DMS153 treated with DMSO at 0.1 percent for 48 hours (cell line): Measurements from ENCODE around the gene OCSTAMP.

Source experiments
- DNase-seq: peaks from one replicate; lab custom pipeline; 2025; ENCODE audit not compliant: unreplicated experiment; lab: John Stamatoyannopoulos, UW

OCSTAMP gene, protein sequence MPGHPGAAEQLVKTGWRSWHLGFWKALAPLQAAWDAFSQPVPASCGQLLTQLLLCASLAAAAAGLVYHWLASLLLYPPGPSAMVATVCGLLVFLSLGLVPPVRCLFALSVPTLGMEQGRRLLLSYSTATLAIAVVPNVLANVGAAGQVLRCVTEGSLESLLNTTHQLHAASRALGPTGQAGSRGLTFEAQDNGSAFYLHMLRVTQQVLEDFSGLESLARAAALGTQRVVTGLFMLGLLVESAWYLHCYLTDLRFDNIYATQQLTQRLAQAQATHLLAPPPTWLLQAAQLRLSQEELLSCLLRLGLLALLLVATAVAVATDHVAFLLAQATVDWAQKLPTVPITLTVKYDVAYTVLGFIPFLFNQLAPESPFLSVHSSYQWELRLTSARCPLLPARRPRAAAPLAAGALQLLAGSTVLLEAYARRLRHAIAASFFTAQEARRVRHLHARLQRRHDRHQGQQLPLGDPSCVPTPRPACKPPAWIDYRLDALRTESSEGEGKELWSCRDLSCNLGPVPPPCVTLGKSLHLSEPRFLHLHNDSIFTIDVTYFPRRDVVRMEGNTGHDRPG

DNA sequence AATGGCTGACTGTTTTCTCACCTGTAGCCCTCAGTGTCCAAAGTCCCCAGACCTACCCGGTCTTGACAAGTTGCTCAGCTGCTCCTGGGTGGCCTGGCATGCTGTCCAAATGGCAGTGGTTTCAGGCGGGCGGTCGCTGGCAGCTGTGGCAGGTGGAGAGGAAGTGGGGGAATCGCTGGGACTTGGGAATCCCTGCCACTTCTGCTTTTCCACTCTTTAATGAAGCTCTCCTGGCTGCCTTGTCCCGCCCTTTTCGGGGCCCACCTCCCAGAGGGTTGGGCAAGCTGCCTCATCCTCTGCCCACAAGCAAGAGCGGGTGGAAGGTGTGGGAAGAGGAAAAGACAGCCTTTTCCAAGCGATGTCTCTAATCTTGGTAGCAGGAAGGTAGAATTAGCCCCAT, at the start of gene OCSTAMP:
TSS of gene OCSTAMP (minus strand) at position 194 of the 400 bp plus-strand sequence. CDS start at position 100, 94 bp downstream.
- no peak for DNase-seq

DNA sequence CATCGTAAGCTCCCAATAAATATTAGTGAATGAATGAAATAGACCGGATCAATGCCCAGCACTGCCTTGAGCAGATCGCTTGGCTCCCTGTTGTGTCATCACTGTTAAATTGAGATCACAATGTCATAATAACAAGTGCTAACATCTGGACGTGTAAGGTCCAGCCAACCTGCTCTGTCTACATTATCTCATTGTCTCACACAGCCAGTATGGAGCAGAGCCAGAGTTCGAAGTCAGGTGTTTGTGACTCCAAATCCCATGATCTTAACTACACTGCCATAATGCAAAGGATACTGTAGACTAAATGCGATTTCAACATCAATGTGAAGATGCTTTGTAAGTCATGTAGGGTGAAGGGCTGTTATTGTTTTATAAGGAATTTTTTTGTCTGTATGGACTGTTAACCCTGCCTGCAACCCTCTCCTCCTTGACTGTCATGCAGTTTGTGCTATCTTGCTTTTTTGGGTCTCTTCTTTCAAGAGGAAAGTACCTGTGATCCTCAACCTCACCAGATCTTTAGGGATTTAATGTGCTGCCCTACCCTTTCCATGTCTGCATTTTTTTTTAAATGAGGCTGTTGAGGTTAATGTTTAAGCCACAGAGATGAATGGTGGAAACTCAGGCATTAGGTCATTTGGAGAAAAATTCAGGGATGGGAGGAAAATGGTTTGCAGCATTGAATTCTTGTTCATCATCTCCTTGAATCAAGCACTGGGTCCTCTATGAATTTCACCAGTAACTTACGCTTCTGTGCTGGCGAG, 49.0 kb upstream of the OCSTAMP start:
- no peak for DNase-seq

DNA sequence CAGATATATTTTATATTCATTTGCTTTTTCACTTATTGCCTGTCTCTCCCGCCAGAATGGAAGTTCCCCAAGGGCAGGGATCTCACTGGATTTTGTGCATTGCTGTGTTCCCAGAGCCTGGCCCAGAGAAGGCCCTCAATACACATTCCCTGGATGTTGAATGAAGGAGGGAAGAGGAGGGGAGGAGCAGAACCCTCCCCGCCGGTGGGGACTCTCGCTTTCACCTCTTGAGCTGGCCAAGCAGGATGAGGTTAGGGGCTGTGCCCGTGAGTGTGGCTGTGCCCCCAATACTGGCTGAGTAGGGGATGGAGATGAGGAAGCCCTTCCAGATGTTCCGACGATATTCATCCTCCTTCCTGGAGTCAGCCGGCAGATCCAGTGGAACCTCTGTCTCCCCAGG, 45.5 kb upstream of the OCSTAMP start:
- DNase-seq = no peak

DNA sequence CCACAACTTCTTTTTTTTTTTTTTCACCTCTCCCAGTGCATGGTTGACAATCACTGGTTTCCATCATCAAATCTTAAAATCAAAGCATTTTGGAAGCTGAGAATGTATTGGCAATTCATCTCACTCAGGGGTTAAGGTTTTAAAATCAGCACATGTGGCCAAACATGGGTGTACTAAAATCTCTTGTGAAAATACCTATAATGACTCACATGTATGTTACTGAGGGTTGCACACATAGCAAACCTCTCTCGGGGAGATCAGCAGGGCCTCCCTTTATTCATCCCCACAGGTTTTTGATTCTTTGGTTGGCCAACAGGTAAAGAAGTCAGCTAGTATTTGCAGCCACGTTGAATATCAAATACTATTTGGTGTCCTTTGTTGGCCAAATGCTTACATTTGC, 44.3 kb upstream of the OCSTAMP start:
- no peak for DNase-seq

DNA sequence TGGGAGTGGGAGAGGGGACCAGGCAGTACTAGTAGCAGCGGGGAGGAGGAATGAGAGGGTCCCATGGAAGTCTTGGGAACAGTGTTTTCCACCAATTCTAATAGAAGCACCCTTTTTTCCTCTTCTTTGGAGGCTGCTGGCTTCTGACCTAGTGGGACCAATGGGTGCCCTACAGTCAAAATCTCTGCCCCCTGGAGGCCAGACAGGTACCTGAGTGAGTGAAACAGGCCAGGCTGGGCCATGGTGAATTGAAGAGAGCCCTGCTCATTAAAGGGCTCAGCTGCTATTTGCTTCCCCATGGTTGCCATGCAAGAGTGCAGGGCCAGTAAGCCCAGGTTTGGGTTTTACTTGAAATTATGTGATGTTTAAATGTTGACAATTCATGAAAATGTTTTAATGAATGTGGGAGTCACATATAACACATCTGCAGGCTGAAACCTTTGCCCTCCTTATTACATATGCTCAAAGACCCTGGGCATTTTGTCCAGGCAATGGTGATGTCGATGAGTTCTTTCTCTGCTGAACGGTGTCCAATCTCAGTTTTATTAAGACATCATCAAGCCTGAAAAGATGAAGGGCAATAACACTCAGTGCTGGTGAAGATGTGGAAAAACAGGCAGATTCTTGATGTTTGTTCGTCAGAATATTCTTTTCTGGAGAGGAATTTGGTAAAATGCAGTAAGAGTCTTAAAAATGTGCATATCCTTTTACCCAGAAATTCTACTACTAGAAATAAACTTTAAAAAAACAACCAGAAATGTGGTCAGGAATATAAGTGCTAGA, 42.3 kb upstream of the OCSTAMP start:
- no peak for DNase-seq

DNA sequence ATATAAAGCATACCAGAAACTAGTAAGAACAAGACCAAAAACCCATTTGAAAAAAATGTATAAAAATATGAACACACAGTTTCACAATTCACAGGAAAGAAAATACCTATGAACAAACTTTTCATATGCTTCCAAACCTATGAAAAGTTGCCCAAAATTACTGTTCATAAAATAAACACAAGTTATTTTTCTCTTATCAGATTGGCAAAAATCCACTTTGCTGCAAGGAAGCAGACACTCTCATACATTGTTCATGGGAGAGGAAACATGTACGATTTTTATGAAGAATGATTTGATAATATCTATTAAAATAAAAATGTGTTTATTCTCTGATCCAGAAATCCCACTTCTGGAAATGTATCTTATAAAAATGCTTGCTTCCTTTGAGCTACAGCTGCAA, 40.0 kb upstream of the OCSTAMP start:
- DNase-seq = no peak

DNA sequence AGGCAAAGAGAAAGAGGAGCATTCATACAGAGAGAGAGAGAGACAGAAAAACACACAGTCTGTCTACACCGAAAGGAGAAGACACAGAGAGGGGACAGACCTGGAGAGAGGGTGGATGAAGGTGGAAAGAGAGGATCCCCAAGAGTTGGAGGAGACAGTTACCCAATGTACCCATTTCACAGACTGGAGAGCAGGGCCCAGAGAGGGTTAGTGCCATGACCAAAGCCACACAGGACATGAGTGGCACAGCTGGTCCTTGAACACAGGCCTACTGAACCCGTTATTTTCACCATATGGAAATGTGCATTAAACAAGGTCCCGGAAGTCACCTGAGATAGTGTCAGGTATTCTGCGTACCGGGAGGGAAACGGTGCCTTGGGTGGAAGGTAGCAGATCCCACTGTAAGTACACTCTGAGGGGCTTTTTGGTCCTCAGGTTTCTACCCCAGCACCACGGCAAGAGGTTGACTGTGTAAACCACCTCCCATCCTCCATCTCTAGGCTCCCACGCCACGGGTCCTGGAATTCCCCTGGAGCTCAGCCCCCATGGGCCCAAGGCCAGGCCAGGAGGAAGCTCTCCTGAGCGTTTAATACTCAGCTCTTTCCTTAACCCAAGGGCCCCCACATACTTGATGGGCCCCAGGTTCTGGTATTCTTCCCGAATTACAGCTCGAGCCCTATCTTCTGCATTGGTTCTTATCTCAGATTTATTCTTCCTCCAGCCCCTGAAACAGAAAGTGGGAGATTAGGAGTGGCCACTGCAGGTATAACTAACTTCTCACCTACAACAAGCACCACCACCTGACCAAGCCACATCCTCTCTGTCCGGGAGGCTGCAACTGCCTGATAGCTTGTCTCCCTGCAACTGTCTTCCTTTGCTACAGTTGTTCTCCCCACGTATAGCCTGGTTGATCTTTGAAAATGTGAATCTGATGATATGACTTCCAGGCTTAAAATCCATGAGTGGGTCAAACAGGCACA, 38.4 kb upstream of the OCSTAMP start:
- DNase-seq = no peak

DNA sequence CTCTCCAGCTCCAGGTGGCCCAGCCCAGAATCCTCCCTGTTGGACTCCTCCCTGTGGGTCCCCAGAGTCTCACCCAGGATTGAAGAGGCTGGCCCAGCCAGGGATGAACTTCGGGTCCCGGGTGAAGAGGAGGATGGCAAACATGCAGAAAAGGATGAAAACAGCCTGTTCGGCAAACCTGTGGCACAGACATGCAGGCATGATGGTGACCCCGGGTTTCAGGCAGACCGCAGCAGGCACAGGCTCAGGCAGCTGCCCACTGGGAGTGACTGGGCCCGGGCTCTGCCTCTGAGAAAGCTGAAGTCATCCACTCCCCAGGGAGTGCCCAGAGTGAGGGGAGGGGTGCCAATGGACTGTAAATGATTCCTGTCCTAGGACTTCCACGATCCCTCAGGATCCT, 37.5 kb upstream of the OCSTAMP start:
- DNase-seq = no peak

DNA sequence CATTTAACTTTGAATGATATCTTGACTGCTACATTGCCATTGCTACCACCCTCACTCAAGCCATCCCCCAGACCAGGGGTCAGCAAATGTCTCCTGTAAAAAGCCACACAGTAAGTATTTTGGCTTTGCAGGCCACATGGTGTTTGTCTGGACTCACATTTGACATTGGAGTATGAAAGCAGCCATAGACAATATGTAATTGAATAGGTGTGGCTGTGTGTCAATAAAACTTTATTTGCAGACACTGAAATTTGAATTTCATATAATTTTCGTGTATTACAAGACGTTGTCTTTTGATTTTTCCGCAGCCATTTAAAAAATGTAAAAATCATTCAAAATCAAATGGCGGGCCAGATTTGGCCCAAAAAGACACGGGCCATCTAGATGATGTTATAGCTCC, 36.3 kb upstream of the OCSTAMP start:
- DNase-seq = no peak

DNA sequence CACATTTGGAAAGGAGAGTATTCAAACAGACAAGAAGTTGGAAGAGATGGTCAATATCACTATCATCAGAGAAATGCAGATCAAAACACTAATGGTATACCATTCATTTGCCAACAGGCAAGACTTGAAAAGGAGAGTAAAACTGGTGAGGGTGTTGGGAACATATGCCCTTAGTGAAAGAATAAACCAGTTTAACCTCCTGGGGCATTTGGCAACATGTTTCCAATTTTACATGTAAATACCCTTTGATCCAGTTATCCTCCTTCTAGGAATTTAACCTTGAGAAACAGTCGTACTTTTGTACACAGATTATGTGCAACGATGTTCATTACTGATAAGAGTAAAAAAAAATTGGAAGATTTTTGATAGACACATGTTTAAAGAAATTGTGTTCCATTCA, 34.1 kb upstream of the OCSTAMP start:
- DNase-seq = no peak

DNA sequence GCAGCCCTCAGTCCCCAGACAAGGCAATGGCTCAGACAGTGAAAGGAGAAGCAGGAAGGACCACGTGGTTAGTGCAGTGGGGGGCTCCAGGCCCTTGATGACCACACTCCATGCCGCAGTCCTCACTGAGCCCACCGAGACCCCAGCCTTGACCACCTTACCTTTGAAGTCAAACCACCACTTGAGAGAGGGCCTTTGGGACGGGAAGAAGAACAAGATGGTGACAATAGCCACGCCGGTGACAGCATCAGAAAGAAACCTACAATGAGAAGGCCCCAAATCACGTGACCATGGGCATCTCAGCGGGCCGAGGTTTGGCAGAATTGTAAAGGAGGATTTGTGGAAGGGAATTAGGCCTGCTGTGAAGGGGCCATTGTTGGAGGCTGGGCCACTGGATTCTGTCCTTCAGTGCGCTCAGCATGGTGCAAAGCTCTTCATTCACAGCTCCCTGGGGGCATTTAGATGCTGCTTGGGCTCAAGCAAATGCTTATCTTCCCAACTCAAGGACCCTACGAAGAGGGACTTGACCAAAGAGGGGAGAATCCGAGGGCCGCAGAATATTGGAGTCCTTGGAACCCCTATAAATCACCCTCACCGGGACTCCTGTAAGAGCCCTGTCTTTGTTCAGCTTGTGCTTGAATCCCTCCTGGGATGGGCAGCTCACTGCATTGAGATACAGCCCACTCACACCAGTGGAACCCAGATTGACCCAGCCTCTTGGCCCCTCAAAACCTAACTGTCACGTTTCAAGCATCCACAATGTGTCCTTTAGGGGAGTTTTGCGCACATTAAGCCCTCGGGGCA, 33.2 kb upstream of the OCSTAMP start:
- DNase-seq = no peak

DNA sequence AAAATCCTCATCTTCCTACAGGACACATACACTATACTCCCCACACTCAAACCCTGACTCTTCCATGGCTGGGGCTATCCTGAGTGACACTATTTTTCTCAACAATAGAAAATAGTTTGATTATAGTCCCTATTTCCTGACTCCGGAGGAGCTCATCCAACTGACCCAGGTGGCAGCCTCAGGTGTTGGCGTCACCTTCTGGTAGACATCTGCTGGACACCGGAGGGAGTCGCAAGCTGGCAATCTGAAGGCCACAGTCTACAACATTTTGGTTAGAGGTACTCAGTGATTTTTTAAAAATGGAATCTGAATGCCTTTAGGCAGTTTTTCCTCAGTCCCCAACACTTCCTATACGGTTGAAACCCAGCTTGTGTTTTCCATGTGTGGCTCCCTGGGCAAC, 32.2 kb upstream of the OCSTAMP start:
- DNase-seq = no peak

DNA sequence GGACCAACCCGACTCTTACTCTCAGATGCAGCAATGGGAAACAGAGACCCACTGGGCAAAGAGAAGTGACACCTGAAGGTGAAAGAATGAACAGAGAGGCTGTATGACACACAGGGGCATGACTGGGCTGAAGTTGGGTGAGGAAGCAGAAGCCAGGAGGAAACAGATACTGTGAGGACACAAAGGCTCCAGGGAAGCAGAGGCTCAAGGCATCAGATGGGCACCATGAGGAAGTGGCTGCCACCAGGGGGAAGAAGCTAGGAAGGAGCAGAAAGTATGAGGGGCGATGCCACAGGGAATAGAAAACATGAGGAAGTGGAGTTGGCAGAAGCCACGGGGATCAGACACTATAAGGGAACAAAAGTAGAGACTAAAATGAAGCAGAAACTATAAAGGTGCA, 30.9 kb upstream of the OCSTAMP start:
- DNase-seq = no peak

DNA sequence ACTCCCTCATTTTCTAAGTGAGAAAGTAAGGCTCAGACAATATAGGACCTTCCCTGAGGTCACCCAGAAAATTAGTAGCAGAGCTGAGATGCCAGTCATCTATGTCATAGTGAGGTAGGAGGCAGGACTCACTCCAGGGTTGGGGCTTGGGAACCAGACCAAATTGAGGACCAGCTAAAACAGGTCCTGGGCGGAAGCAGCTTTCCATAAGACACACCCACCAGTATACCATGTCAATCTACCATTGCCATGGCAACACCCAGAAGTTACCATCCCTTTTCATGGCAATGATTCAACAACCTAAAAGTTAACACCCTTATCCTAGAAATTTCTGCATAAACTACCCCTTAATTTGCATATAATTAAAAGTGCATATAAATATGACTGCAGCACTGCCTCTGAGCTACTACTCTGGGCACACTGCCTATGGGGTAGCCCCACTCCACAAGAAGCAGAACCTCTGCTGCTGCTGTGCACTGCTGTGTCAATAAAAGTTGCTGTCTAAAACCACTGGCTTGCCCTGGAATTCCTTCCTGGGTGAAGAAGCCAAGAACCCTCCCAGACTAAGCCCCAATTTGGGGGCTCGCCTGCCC, 30.3 kb upstream of the OCSTAMP start:
- no peak for DNase-seq

DNA sequence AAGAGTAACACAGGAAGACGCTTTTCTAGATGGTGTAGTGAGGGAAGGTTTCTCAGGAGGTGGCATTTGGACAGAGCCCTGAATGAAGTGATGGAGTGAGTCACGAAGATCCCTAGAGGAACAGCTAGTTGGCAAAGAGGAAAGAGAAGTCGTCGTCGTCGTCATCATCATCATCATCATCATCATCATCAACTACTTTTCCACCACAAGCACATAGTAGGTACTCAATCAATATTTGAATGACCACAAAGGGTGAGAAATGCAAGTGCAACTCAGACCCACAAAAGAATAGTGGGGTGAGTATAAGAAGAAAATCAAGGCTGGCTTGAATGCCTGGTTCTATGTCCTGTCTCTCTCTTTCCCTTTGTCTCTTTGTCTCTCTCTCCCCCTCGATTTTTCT, 28.3 kb upstream of the OCSTAMP start:
- no peak for DNase-seq

DNA sequence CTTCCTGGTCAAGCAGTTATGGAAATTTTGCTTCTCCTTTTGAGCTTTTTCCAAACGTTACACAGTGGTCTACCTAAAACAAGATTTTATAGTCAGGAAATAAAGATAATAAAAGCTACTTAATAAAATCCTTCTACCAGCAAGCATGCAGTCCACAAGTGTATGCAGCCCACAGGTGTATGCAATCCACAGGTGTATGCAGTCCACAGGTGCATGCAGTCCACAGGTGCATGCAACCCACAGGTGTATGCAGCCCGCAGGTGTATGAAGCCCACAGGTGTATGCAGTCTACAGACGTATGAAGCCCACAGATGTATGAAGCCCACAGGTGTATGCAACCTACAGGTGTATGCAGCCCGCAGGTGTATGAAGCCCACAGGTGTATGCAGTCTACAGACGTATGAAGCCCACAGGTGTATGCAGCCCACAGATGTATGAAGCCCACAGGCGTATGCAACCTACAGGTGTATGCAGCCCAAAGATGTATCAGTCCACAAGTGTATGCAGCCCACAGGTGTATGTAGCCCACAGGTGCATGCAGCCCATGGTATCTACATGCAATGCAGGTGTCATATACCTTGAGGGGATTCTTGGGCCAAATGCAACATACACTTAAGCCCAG, 26.4 kb upstream of the OCSTAMP start:
- no peak for DNase-seq

DNA sequence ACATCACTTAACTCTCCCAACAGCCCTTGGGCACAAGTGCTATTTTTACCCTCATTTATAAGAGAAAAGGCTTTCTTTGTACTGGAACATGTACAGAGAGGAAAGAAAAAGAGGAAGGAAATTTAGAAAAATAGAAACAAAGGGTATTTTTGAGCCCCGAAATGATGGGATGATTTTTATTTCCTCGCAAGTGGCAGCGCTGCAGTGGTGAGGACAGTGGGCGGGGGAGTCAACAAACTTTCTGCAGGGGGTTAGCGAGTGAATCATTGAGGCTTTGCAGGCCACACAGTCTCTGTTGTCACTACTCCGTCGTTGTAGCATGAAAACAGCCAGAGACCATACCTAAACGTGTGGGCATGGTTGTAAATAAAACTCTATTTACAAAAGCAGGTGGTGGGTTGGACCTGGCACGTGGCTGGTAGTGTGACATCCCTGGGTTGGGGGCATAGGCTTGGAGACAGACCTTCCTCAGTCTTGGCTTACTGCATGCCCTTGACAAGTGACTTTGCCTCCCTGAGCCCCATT, 25.5 kb upstream of the OCSTAMP start:
- DNase-seq = no peak

DNA sequence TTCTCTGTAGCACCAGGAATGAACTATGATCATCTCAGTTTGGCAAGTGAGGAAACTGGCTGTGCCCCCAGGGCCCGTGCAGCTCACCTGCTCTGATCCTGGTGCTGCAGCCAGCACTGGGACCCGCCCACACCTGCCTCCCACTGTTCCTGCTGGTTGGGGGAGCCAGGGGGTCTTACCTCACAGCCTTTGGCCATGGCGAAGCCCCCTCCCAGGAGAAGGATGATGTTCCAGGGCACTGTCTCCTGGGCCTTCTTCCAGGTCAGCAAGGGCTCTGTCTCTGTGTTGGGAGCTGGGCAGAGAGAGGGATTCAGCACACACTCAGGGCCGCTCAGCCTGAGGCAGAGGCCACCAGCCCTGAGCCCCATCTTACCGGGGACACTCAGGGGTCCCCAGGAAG, 24.9 kb upstream of the OCSTAMP start:
- no peak for DNase-seq
